Measurements from ENCODE around the gene ASPSCR1.
"Not testable (repeated sequence)": the region's sequence is repeated elsewhere in the genome, so short reads cannot be mapped to it uniquely, and the experiment has no call there.

GRCh38 chr17:81953443-81953842 is 24.0 kb upstream of the ASPSCR1 start:
- not testable (repeated sequence) for TF ChIP-seq GABPA (IDR thresholded peaks at IDR 0.05; ENCODE audit: borderline replicate concordance, insufficient read depth, low read length); CTCF (IDR thresholded peaks at IDR 0.05; ENCODE audit: control extremely low read depth in 1 of 3, insufficient read depth in 1 of 3, low read depth in 1 of 3, low read length in 3 of 3); POU5F1 (IDR thresholded peaks at IDR 0.05; ENCODE audit: low read depth, low read length); POLR2A (IDR thresholded peaks at IDR 0.05; ENCODE audit: control extremely low read depth in 1 of 2, low read depth in 2 of 2, low read length in 2 of 2); RXRA (IDR thresholded peaks at IDR 0.05; ENCODE audit: insufficient read depth, low read depth, low read length); TAF1 (IDR thresholded peaks at IDR 0.05; ENCODE audit: low read depth, low read length)
